Caco-2 (cell line): ENCODE measurements around the gene AKR1E2. TPM values are rescaled to one million over a fixed set of nuclear protein-coding genes. Genes with fewer than 3 reads are reported as not detected.

Experiments
- BruUV-seq: library from RNA; stranded (reverse); fragments of 400-500 nt; replicated peaks from 2 replicates; lab custom pipeline; 2021; lab: Mats Ljungman, UMichigan
- CTCF ChIA-PET: fragments of 300-600 bp; sonication (Branson Sonifier 250); formaldehyde crosslinking; loops from one replicate; lab custom pipeline; 2022; ENCODE audit warnings: antibody characterized with exemption; lab: Charles Lee
- POLR2A ChIA-PET: fragments of 300-600 bp; sonication (Branson Sonifier 250); formaldehyde crosslinking; loops from one replicate; lab custom pipeline; 2022; ENCODE audit warnings: antibody characterized with exemption; lab: Charles Lee
- DNase-seq, 2 experiments: peaks; one replicate each; pipeline versions ENCODE4 v3.0.0 to v3.0.0-alpha.2; 2020 to 2022
- H3K27me3 ChIP-seq: replicated peaks from 2 replicates; pipeline ENCODE4 v1.6.0; 2011; ENCODE audit warnings: low read length; ENCODE audit not compliant: control insufficient read depth, insufficient read depth
- H3K36me3 ChIP-seq: 2 replicates; pipeline ENCODE4 v1.5.1; 2011; ENCODE audit warnings: low read length; ENCODE audit not compliant: control insufficient read depth, insufficient read depth
- H3K4me1 ChIP-seq: fragments of 250-450 bp; sonication (Bioruptor Pico); 2 replicates; pipeline ENCODE4 v1.5.1; 2020; ENCODE audit warnings: mild to moderate bottlenecking
- H3K4me3 ChIP-seq: 2 replicates; pipeline ENCODE4 v1.5.1; 2011; ENCODE audit warnings: low read depth, mild to moderate bottlenecking, control low read depth, low read length
- H3K9me3 ChIP-seq: fragments of 250-450 bp; sonication (Bioruptor Pico); 2 replicates; pipeline ENCODE4 v1.5.1; 2020; ENCODE audit warnings: mild to moderate bottlenecking, moderate library complexity
- H3K27ac Mint-ChIP-seq: one replicate; pipeline ENCODE4 v1.8.0; 2022; ENCODE audit warnings: mixed read lengths; ENCODE audit not compliant: unreplicated experiment
- H3K27me3 Mint-ChIP-seq: one replicate; pipeline ENCODE4 v1.8.0; 2022; ENCODE audit warnings: mixed read lengths; ENCODE audit not compliant: insufficient read depth, unreplicated experiment
- H3K36me3 Mint-ChIP-seq: one replicate; pipeline ENCODE4 v1.8.0; 2022; ENCODE audit warnings: mild to moderate bottlenecking, mixed read lengths; ENCODE audit not compliant: insufficient read depth, unreplicated experiment
- H3K4me1 Mint-ChIP-seq: one replicate; pipeline ENCODE4 v1.8.0; 2022; ENCODE audit warnings: low read depth, mixed read lengths; ENCODE audit not compliant: unreplicated experiment
- H3K4me3 Mint-ChIP-seq: one replicate; pipeline ENCODE4 v1.8.0; 2022; ENCODE audit warnings: mild to moderate bottlenecking, moderate library complexity, mixed read lengths; ENCODE audit not compliant: unreplicated experiment
- H3K9me3 Mint-ChIP-seq: one replicate; pipeline ENCODE4 v1.8.0; 2022; ENCODE audit warnings: mixed read lengths; ENCODE audit not compliant: unreplicated experiment
- CTCF ChIP-seq, 2 experiments: fragments of 200-600 bp in 1 of 2; IDR thresholded peaks; 1 replicate in 1 of 2; 2 replicates in 1 of 2; pipeline versions ENCODE4 v1.5.1 to v1.8.0; 2011 to 2022; ENCODE audit warnings: antibody characterized with exemption in 1 of 2, control low read depth in 1 of 2, inconsistent platforms in 1 of 2, low read depth in 1 of 2, low read length in 1 of 2, mild to moderate bottlenecking in 1 of 2, moderate library complexity in 1 of 2; ENCODE audit not compliant: insufficient read depth in 1 of 2, severe bottlenecking in 1 of 2, unreplicated experiment in 1 of 2
- intact Hi-C: fragments of 100-400 bp; cut with micrococcal nuclease; formaldehyde crosslinking; loops from one replicate; pipeline ENCODE4 v1.10.0; 2022; ENCODE audit not compliant: unreplicated experiment
- total RNA-seq: library from RNA; stranded (reverse); gene quantifications from 2 replicates; pipeline ENCODE4 v1.2.3, GENCODE V29; 2022

Gene AKR1E2
- total RNA-seq, 1 experiment from 2014 or later = 68.3 TPM

DNA sequence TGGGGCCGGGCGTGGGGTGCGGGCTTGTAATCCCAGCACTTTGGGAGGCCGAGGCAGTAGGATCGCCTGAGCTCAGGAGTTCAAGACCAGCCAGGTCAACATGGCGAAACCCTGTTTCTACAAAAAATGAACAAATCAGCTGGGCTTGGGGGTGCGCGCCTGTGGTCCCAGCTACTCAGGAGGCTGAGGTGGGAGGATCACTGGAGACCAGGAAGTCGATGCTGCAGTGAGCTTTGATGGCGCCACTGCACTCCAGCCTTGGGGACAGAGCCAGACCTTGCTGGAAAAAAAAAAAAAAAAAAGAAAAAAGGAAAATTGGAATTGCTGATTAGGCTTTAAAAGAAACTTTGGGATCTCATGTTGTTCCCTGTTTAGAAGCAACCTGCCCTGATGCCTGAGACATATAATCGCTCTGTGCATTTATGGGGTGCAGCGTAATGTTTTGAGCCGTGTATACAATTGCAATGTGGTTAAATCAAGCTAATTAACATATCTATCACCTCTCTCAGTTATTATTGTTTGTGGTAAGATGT is 851 bp downstream of the AKR1E2 start:
- Mint-ChIP-seq H3K36me3 (peaks cover 30% of the 10 kb centered on the region), H3K4me1 (peaks cover 12% of the 10 kb centered on the region), H3K4me3 (peak overlapping the region; percentile 98), H3K9me3 (no peaks in the 10 kb centered on the region), H3K27me3 (peaks cover 4% of the 10 kb centered on the region), H3K27ac (peak overlapping the region; percentile 94)
- DNase-seq = peak in 1 of 2 experiments; percentile 56
- ChIA-PET CTCF (interaction anchor here (0.7 to 4.3 kb wide), 8 partner anchors 12 to 1087 kb away, joined by 3 to 52 read pairs (median 6); no protein-coding TSS in a partner anchor), POLR2A (interaction anchor here (0.7 to 1.4 kb wide), 3 partner anchors 13 to 23 kb away, joined by 3 to 10 read pairs (median 4); no protein-coding TSS in a partner anchor)
- H3K27me3 ChIP-seq = no peaks in the 10 kb centered on the region
- BruUV-seq = TSS peak; percentile 45
- peak overlapping the region; percentile 56 for H3K4me3 ChIP-seq
- H3K4me1 ChIP-seq = peaks cover 19% of the 10 kb centered on the region
- H3K9me3 ChIP-seq = no peaks in the 10 kb centered on the region
- H3K36me3 ChIP-seq = peaks cover 3% of the 10 kb centered on the region; the same call in 1 of the 2 replicates
- TF ChIP-seq CTCF (IDR thresholded peaks at IDR 0.05; ENCODE audit: insufficient read depth in 1 of 2, low read depth in 1 of 2, low read length in 1 of 2, severe bottlenecking in 1 of 2, unreplicated experiment in 1 of 2) = no peak
- intact Hi-C loops = loop anchor here (1.0 to 10.0 kb wide), 3 partner anchors 12 to 798 kb away; no protein-coding TSS in a partner anchor

DNA sequence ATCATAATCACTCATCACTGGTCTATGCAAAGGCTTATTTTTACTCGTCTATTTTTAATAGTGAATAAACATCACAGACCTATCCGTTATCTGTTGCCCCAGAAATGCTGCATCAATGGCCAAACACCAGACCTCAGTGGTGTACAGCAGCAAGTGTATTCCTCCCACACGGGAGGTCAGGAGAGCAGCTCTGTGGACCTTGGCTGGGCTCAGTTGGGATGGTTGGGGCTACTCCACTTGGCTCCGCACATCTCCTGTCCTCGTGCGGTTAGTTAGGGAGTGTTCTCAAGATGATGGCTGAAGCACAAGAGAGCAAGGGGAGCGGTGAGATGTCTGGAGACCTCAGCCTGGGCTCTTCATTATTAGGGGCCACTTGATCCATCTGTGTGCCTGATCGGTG is 2.0 kb downstream of the AKR1E2 start:
- POLR2A ChIA-PET = interaction anchor here (0.6 kb wide), 1 partner anchor 406 kb away, joined by 3 read pairs; no protein-coding TSS in a partner anchor

DNA sequence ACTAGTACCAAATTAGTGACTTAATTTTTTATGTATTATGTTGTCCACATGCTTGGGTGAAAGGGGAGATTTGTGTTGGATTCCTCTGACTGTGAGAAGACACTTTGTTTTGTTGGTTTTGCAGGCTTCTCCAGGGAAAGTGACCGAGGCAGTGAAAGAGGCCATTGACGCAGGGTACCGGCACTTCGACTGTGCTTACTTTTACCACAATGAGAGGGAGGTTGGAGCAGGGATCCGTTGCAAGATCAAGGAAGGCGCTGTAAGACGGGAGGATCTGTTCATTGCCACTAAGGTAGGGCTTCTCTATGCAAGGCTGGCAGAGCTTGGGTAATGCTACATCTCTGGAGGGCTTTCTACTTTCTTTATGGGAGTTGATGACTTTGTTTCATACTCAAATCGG is 4.5 kb downstream of the AKR1E2 start:
- ChIA-PET POLR2A (no interaction called here), CTCF (no interaction called here)
- Histone ChIP-seq H3K4me3 (no peak overlapping the region), H3K36me3 (peaks cover 11% of the 10 kb centered on the region), H3K9me3 (no peaks in the 10 kb centered on the region), H3K27me3 (no peaks in the 10 kb centered on the region), H3K4me1 (peaks cover 16% of the 10 kb centered on the region)
- no peak for TF ChIP-seq CTCF (IDR thresholded peaks at IDR 0.05; ENCODE audit: insufficient read depth in 1 of 2, low read depth in 1 of 2, low read length in 1 of 2, severe bottlenecking in 1 of 2, unreplicated experiment in 1 of 2)
- Mint-ChIP-seq H3K27me3 (no peaks in the 10 kb centered on the region), H3K27ac (peak overlapping the region; percentile 9), H3K36me3 (peaks cover 51% of the 10 kb centered on the region), H3K4me3 (no peak overlapping the region), H3K4me1 (peaks cover 12% of the 10 kb centered on the region), H3K9me3 (no peaks in the 10 kb centered on the region)
- no TSS peak for BruUV-seq
- intact Hi-C loops = no loop called here
- no peak for DNase-seq

More for the DNA sequence above, 2.0 kb downstream of the AKR1E2 start:
- TF ChIP-seq CTCF (IDR thresholded peaks at IDR 0.05; ENCODE audit: insufficient read depth in 1 of 2, low read depth in 1 of 2, low read length in 1 of 2, severe bottlenecking in 1 of 2, unreplicated experiment in 1 of 2) = no peak
- peak overlapping the region; percentile 98 for H3K4me3 Mint-ChIP-seq
- H3K36me3 ChIP-seq = peaks cover 4% of the 10 kb centered on the region; the same call in 1 of the 2 replicates
- H3K9me3 Mint-ChIP-seq = no peaks in the 10 kb centered on the region
- H3K36me3 Mint-ChIP-seq = peaks cover 35% of the 10 kb centered on the region
- peaks cover 12% of the 10 kb centered on the region for H3K4me1 Mint-ChIP-seq
- no peaks in the 10 kb centered on the region for H3K27me3 Mint-ChIP-seq
- intact Hi-C loops = loop anchor here (10.0 kb wide), 1 partner anchor 797 kb away; no protein-coding TSS in a partner anchor
- no peak overlapping the region for H3K4me3 ChIP-seq
- no peaks in the 10 kb centered on the region for H3K9me3 ChIP-seq
- no peak for DNase-seq
- peaks cover 19% of the 10 kb centered on the region for H3K4me1 ChIP-seq
- no peak overlapping the region for H3K27ac Mint-ChIP-seq
- CTCF ChIA-PET = interaction anchor here (4.3 kb wide), 1 partner anchor 13 kb away, joined by 52 read pairs; no protein-coding TSS in a partner anchor
- no TSS peak for BruUV-seq
- no peaks in the 10 kb centered on the region for H3K27me3 ChIP-seq
